Measurements from ENCODE around the gene CTNS.

The CTNS gene

GRCh38 chr17:3645310-3645709, 8.8 kb downstream of the CTNS start:
- Histone ChIP-seq H3K27ac (ENCODE audit: insufficient read depth in 1 of 2, low read depth in 1 of 2, low read length in 2 of 2, poor library complexity in 1 of 2, severe bottlenecking in 2 of 2) (no peak overlapping the region), H3K36me3 (ENCODE audit: control insufficient read depth in 4 of 4, insufficient read depth in 4 of 4, low read length in 3 of 4) (peaks cover 0 to 30% (median 13%) of the 10 kb centered on the region in 4 experiments), H3K4me3 (ENCODE audit: control insufficient read depth in 1 of 7, extremely low read depth in 1 of 7, insufficient read depth in 4 of 7, low read depth in 2 of 7, low read length in 6 of 7) (no peak overlapping the region), H3K9me3 (ENCODE audit: control extremely low read depth in 1 of 5, control insufficient read depth in 4 of 5, insufficient read depth in 2 of 5, low read depth in 1 of 5, low read length in 4 of 5) (no peaks in the 10 kb centered on the region), H3K4me1 (ENCODE audit: control extremely low read depth in 1 of 4, control insufficient read depth in 4 of 4, insufficient read depth in 4 of 4, low read length in 3 of 4) (peaks cover 0 to 10% (median 9%) of the 10 kb centered on the region in 4 experiments), H3K27me3 (replicated peaks in 2 of 5; ENCODE audit: control insufficient read depth in 4 of 5, insufficient read depth in 5 of 5, low read length in 4 of 5) (no peaks in the 10 kb centered on the region)
- WGBS (ENCODE audit: insufficient coverage), result 76% methylated on average over 5 of the region's 5 CpGs
- DNase-seq, result no peak
- ChIA-PET CTCF (no interaction called here), POLR2A (interaction anchor here (0.7 kb wide), 1 partner anchor 154 kb away, joined by 4 read pairs; no protein-coding TSS in a partner anchor)

- no peak overlapping the region for H3K27ac ChIP-seq (ENCODE audit: insufficient read depth in 1 of 2, low read depth in 1 of 2, low read length in 2 of 2, poor library complexity in 1 of 2, severe bottlenecking in 2 of 2)
- ChIA-PET POLR2A (no interaction called here), CTCF (interaction anchor here (0.8 to 2.8 kb wide), 7 partner anchors 10 to 598 kb away, joined by 3 to 8 read pairs (median 3); partner anchors contain the start of genes EMC6 and TAX1BP3)
- H3K4me3 ChIP-seq (ENCODE audit: control insufficient read depth in 1 of 7, extremely low read depth in 1 of 7, insufficient read depth in 4 of 7, low read depth in 2 of 7, low read length in 6 of 7), result no peak overlapping the region
- H3K4me1 ChIP-seq (ENCODE audit: control extremely low read depth in 1 of 4, control insufficient read depth in 4 of 4, insufficient read depth in 4 of 4, low read length in 3 of 4), result peaks cover 0 to 3% (median 0%) of the 10 kb centered on the region in 4 experiments
- no peaks in the 10 kb centered on the region for H3K9me3 ChIP-seq (ENCODE audit: control extremely low read depth in 1 of 5, control insufficient read depth in 4 of 5, insufficient read depth in 2 of 5, low read depth in 1 of 5, low read length in 4 of 5)
- WGBS (ENCODE audit: insufficient coverage), result 96% methylated on average over 11 of the region's 12 CpGs
- DNase-seq, result no peak
- H3K36me3 ChIP-seq (ENCODE audit: control insufficient read depth in 4 of 4, insufficient read depth in 4 of 4, low read length in 3 of 4), result peaks cover 0 to 27% (median 13%) of the 10 kb centered on the region in 4 experiments
- H3K27me3 ChIP-seq (replicated peaks in 2 of 5; ENCODE audit: control insufficient read depth in 4 of 5, insufficient read depth in 5 of 5, low read length in 4 of 5), result no peaks in the 10 kb centered on the region
These were observed 10.7 kb downstream of the CTNS start for GRCh38 chr17:3647251-3647650.

GRCh38 chr17:3647769-3648555, 11.4 kb downstream of the CTNS start:
- peak; percentile 58 to 77 (median 76) for DNase-seq
- CTCF ChIA-PET, result interaction anchor here (0.8 to 3.3 kb wide), 13 partner anchors 10 to 608 kb away, joined by 3 to 11 read pairs (median 5); partner anchors contain the start of genes EMC6, SHPK and TAX1BP3
- Histone ChIP-seq H3K9me3 (ENCODE audit: control extremely low read depth in 1 of 5, control insufficient read depth in 4 of 5, insufficient read depth in 2 of 5, low read depth in 1 of 5, low read length in 4 of 5) (no peaks in the 10 kb centered on the region), H3K4me1 (ENCODE audit: control extremely low read depth in 1 of 4, control insufficient read depth in 4 of 4, insufficient read depth in 4 of 4, low read length in 3 of 4) (peaks cover 0 to 3% (median 0%) of the 10 kb centered on the region in 4 experiments), H3K27ac (ENCODE audit: insufficient read depth in 1 of 2, low read depth in 1 of 2, low read length in 2 of 2, poor library complexity in 1 of 2, severe bottlenecking in 2 of 2) (no peak overlapping the region), H3K4me3 (ENCODE audit: control insufficient read depth in 1 of 7, extremely low read depth in 1 of 7, insufficient read depth in 4 of 7, low read depth in 2 of 7, low read length in 6 of 7) (no peak overlapping the region), H3K36me3 (ENCODE audit: control insufficient read depth in 4 of 4, insufficient read depth in 4 of 4, low read length in 3 of 4) (peaks cover 0 to 27% (median 13%) of the 10 kb centered on the region in 4 experiments), H3K27me3 (replicated peaks in 2 of 5; ENCODE audit: control insufficient read depth in 4 of 5, insufficient read depth in 5 of 5, low read length in 4 of 5) (no peaks in the 10 kb centered on the region)
- POLR2A ChIA-PET, result interaction anchor here (0.6 kb wide), 1 partner anchor 795 kb away, joined by 3 read pairs; no protein-coding TSS in a partner anchor
- WGBS (ENCODE audit: insufficient coverage), result 76% methylated on average over 18 of the region's 20 CpGs

- Histone ChIP-seq H3K4me3 (ENCODE audit: control insufficient read depth in 1 of 7, extremely low read depth in 1 of 7, insufficient read depth in 4 of 7, low read depth in 2 of 7, low read length in 6 of 7) (no peak overlapping the region), H3K27ac (ENCODE audit: insufficient read depth in 1 of 2, low read depth in 1 of 2, low read length in 2 of 2, poor library complexity in 1 of 2, severe bottlenecking in 2 of 2) (no peak overlapping the region), H3K36me3 (ENCODE audit: control insufficient read depth in 4 of 4, insufficient read depth in 4 of 4, low read length in 3 of 4) (peaks cover 0 to 19% (median 6%) of the 10 kb centered on the region in 4 experiments), H3K27me3 (replicated peaks in 2 of 5; ENCODE audit: control insufficient read depth in 4 of 5, insufficient read depth in 5 of 5, low read length in 4 of 5) (no peaks in the 10 kb centered on the region), H3K9me3 (ENCODE audit: control extremely low read depth in 1 of 5, control insufficient read depth in 4 of 5, insufficient read depth in 2 of 5, low read depth in 1 of 5, low read length in 4 of 5) (no peaks in the 10 kb centered on the region), H3K4me1 (ENCODE audit: control extremely low read depth in 1 of 4, control insufficient read depth in 4 of 4, insufficient read depth in 4 of 4, low read length in 3 of 4) (no peaks in the 10 kb centered on the region)
- no CpG with 5 or more reads among the region's 11 CpGs for WGBS (ENCODE audit: insufficient coverage)
- CTCF ChIA-PET, result no interaction called here
- POLR2A ChIA-PET, result no interaction called here
- DNase-seq, result no peak
These were observed 19.2 kb downstream of the CTNS start for GRCh38 chr17:3655766-3656165.

- CTCF ChIA-PET, result no interaction called here
- 96% methylated on average over 10 of the region's 16 CpGs for WGBS (ENCODE audit: insufficient coverage)
- POLR2A ChIA-PET, result no interaction called here
These were observed 19.8 kb downstream of the CTNS start for GRCh38 chr17:3656353-3656752.

GRCh38 chr17:3656755-3657587, 20.4 kb downstream of the CTNS start:
- H3K4me3 ChIP-seq (ENCODE audit: control insufficient read depth in 1 of 7, extremely low read depth in 1 of 7, insufficient read depth in 4 of 7, low read depth in 2 of 7, low read length in 6 of 7), result no peak overlapping the region
- ChIA-PET POLR2A (no interaction called here), CTCF (no interaction called here)
- no peaks in the 10 kb centered on the region for H3K27me3 ChIP-seq (replicated peaks in 2 of 5; ENCODE audit: control insufficient read depth in 4 of 5, insufficient read depth in 5 of 5, low read length in 4 of 5)
- H3K36me3 ChIP-seq (ENCODE audit: control insufficient read depth in 4 of 4, insufficient read depth in 4 of 4, low read length in 3 of 4), result peaks cover 0 to 24% (median 7%) of the 10 kb centered on the region in 4 experiments
- no peak overlapping the region for H3K27ac ChIP-seq (ENCODE audit: insufficient read depth in 1 of 2, low read depth in 1 of 2, low read length in 2 of 2, poor library complexity in 1 of 2, severe bottlenecking in 2 of 2)
- no peaks in the 10 kb centered on the region for H3K4me1 ChIP-seq (ENCODE audit: control extremely low read depth in 1 of 4, control insufficient read depth in 4 of 4, insufficient read depth in 4 of 4, low read length in 3 of 4)
- no peak for DNase-seq
- 95% methylated on average over 9 of the region's 16 CpGs for WGBS (ENCODE audit: insufficient coverage)
- no peaks in the 10 kb centered on the region for H3K9me3 ChIP-seq (ENCODE audit: control extremely low read depth in 1 of 5, control insufficient read depth in 4 of 5, insufficient read depth in 2 of 5, low read depth in 1 of 5, low read length in 4 of 5)

More at GRCh38 chr17:3656353-3656752, 19.8 kb downstream of the CTNS start:
- DNase-seq, result no peak
- no peak overlapping the region for H3K4me3 ChIP-seq (ENCODE audit: control insufficient read depth in 1 of 7, extremely low read depth in 1 of 7, insufficient read depth in 4 of 7, low read depth in 2 of 7, low read length in 6 of 7)
- H3K36me3 ChIP-seq (ENCODE audit: control insufficient read depth in 4 of 4, insufficient read depth in 4 of 4, low read length in 3 of 4), result peaks cover 0 to 22% (median 7%) of the 10 kb centered on the region in 4 experiments
- H3K27me3 ChIP-seq (replicated peaks in 2 of 5; ENCODE audit: control insufficient read depth in 4 of 5, insufficient read depth in 5 of 5, low read length in 4 of 5), result no peaks in the 10 kb centered on the region
- H3K9me3 ChIP-seq (ENCODE audit: control extremely low read depth in 1 of 5, control insufficient read depth in 4 of 5, insufficient read depth in 2 of 5, low read depth in 1 of 5, low read length in 4 of 5), result no peaks in the 10 kb centered on the region
- H3K27ac ChIP-seq (ENCODE audit: insufficient read depth in 1 of 2, low read depth in 1 of 2, low read length in 2 of 2, poor library complexity in 1 of 2, severe bottlenecking in 2 of 2), result no peak overlapping the region
- no peaks in the 10 kb centered on the region for H3K4me1 ChIP-seq (ENCODE audit: control extremely low read depth in 1 of 4, control insufficient read depth in 4 of 4, insufficient read depth in 4 of 4, low read length in 3 of 4)

GRCh38 chr17:3657588-3657869, 21.0 kb downstream of the CTNS start:
- H3K9me3 ChIP-seq (ENCODE audit: control extremely low read depth in 1 of 5, control insufficient read depth in 4 of 5, insufficient read depth in 2 of 5, low read depth in 1 of 5, low read length in 4 of 5), result no peaks in the 10 kb centered on the region
- H3K4me1 ChIP-seq (ENCODE audit: control extremely low read depth in 1 of 4, control insufficient read depth in 4 of 4, insufficient read depth in 4 of 4, low read length in 3 of 4), result no peaks in the 10 kb centered on the region
- no peaks in the 10 kb centered on the region for H3K27me3 ChIP-seq (replicated peaks in 2 of 5; ENCODE audit: control insufficient read depth in 4 of 5, insufficient read depth in 5 of 5, low read length in 4 of 5)
- ChIA-PET CTCF (interaction anchor here (1.3 kb wide), 1 partner anchor 8 kb away, joined by 5 read pairs; no protein-coding TSS in a partner anchor), POLR2A (no interaction called here)
- peaks cover 0 to 24% (median 7%) of the 10 kb centered on the region in 4 experiments for H3K36me3 ChIP-seq (ENCODE audit: control insufficient read depth in 4 of 4, insufficient read depth in 4 of 4, low read length in 3 of 4)
- H3K4me3 ChIP-seq (ENCODE audit: control insufficient read depth in 1 of 7, extremely low read depth in 1 of 7, insufficient read depth in 4 of 7, low read depth in 2 of 7, low read length in 6 of 7), result no peak overlapping the region
- no peak overlapping the region for H3K27ac ChIP-seq (ENCODE audit: insufficient read depth in 1 of 2, low read depth in 1 of 2, low read length in 2 of 2, poor library complexity in 1 of 2, severe bottlenecking in 2 of 2)
- no peak for DNase-seq
- 95% methylated on average over 7 of the region's 7 CpGs for WGBS (ENCODE audit: insufficient coverage)
